Lower leg skin (tissue), 4 donors: Measurements from ENCODE around the gene RFPL3. TPM values are rescaled to one million over a fixed set of nuclear protein-coding genes. Genes with fewer than 3 reads are reported as not detected.
"Not testable (repeated sequence)": the region's sequence is repeated elsewhere in the genome, so short reads cannot be mapped to it uniquely, and the experiment has no call there.

ENCODE experiments used
- DNase-seq, 2 donors: peaks; one replicate each; pipeline ENCODE4 v3.0.0-alpha.2; 2019; ENCODE audit warnings: low spot score in 2 of 2
- H3K4me3 ChIP-seq: fragments of 200-600 bp; sonication (generic); 2 replicates; pipeline ENCODE4 v1.5.1; 2017; ENCODE audit warnings: mild to moderate bottlenecking, low read depth; ENCODE audit not compliant: poor library complexity, severe bottlenecking
- POLR2A ChIP-seq, 2 donors: fragments of 450-650 bp; IDR thresholded peaks; one replicate each; pipeline ENCODE4 v1.6.1; 2016 to 2017; ENCODE audit warnings: antibody characterized with exemption in 2 of 2, mild to moderate bottlenecking in 1 of 2, moderate library complexity in 1 of 2
- WGBS, 2 donors: methylation state at CpG; one replicate each; pipeline ENCODE4 v1.1.5; 2018; 5-methylcytosine and 5-hydroxymethylcytosine counted together
- intact Hi-C: fragments of 100-400 bp; cut with DNase I; formaldehyde crosslinking; loops from one replicate; pipeline ENCODE4 v1.15.0; 2023; ENCODE audit warnings: low total_unique reads
- total RNA-seq, 4 donors: library from RNA; depleted of rRNA; stranded (reverse); fragments of >200 nt; gene quantifications; one replicate each; pipeline ENCODE4 v1.1.0, GENCODE V29; 2016
- TF ChIP-seq, protein P1 (sequence below), 3 donors: fragments of 450-650 bp; IDR thresholded peaks; one replicate each; pipeline ENCODE4 v1.5.1; 2016; ENCODE audit warnings: antibody characterized with exemption in 3 of 3, mild to moderate bottlenecking in 3 of 3, moderate library complexity in 2 of 3

RFPL3 gene
- total RNA-seq: not detected

GRCh38 chr22:32357567-32357966, at the start of gene RFPL3:
RFPL3 (plus strand) TSS chr22:32357867; CDS start chr22:32358072, 205 bp downstream.
- 80% methylated on average over 9 of the region's 9 CpGs for WGBS, 2 donors

GRCh38 chr22:32308191-32308590, 49.5 kb upstream of the RFPL3 start:
- H3K4me3 ChIP-seq: no peak overlapping the region
- intact Hi-C loops: no loop called here
- 72 to 77% methylated on average over 7 of the region's 7 CpGs for WGBS, 2 donors
- DNase-seq: peak in 1 of 2 donors; percentile 78
- TF ChIP-seq POLR2A (IDR thresholded peaks at IDR 0.05): no peak
- TF ChIP-seq, protein P1, sequence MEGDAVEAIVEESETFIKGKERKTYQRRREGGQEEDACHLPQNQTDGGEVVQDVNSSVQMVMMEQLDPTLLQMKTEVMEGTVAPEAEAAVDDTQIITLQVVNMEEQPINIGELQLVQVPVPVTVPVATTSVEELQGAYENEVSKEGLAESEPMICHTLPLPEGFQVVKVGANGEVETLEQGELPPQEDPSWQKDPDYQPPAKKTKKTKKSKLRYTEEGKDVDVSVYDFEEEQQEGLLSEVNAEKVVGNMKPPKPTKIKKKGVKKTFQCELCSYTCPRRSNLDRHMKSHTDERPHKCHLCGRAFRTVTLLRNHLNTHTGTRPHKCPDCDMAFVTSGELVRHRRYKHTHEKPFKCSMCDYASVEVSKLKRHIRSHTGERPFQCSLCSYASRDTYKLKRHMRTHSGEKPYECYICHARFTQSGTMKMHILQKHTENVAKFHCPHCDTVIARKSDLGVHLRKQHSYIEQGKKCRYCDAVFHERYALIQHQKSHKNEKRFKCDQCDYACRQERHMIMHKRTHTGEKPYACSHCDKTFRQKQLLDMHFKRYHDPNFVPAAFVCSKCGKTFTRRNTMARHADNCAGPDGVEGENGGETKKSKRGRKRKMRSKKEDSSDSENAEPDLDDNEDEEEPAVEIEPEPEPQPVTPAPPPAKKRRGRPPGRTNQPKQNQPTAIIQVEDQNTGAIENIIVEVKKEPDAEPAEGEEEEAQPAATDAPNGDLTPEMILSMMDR (IDR thresholded peaks at IDR 0.05): no peak

More at GRCh38 chr22:32357567-32357966, at the start of gene RFPL3:
- intact Hi-C loops, DNase-seq, H3K4me3 ChIP-seq: not testable (repeated sequence)

GRCh38 chr22:32308934-32309333, 48.7 kb upstream of the RFPL3 start:
- WGBS, 2 donors: 73 to 81% methylated on average over 6 of the region's 6 CpGs
- intact Hi-C loops: no loop called here
- DNase-seq: peak in 1 of 2 donors; percentile 53

GRCh38 chr22:32309585-32310251, 47.9 kb upstream of the RFPL3 start:
- DNase-seq: peak in 1 of 2 donors; percentile 65
- intact Hi-C loops: no loop called here
- TF ChIP-seq POLR2A (IDR thresholded peaks at IDR 0.05): no peak
- TF ChIP-seq, protein P1 (IDR thresholded peaks at IDR 0.05): no peak
- H3K4me3 ChIP-seq: no peak overlapping the region
- WGBS, 2 donors: 49 to 59% methylated on average over 9 of the region's 9 CpGs

More at GRCh38 chr22:32308934-32309333, 48.7 kb upstream of the RFPL3 start:
- H3K4me3 ChIP-seq: no peak overlapping the region
- TF ChIP-seq, protein P1 (IDR thresholded peaks at IDR 0.05): no peak

- intact Hi-C loops: no loop called here
- H3K4me3 ChIP-seq: no peak overlapping the region
- DNase-seq: peak in 1 of 2 donors; percentile 81
- WGBS, 2 donors: 74 to 80% methylated on average over 5 of the region's 5 CpGs
- TF ChIP-seq, protein P1 (IDR thresholded peaks at IDR 0.05): no peak
- TF ChIP-seq POLR2A (IDR thresholded peaks at IDR 0.05): no peak
These were observed 46.9 kb upstream of the RFPL3 start for GRCh38 chr22:32310777-32311176.

DNA sequence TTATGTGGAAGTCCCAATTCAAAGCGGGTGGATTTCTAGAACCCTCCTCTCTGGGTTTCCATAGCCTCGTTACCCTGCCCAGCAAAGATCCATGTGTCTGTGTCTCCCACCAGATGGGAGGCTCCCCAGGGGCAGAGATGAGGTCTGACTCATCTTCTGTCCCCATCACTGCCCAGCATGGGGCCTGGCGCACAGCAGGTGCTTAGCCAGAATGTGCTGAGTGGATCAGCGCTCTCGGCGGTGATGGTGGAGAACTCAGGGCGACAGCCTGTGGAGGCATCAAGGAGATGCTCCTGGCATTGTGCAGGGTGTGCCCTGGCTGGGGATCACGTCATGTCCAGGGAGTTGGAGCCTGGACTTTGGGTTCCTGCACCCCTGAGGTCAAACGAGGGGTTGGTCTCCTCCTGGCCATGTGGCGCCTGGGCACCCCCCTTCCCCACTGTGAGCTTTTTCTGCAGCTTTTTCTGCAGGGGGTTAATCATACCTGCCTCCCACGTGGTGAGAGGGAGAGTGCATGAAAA, 46.1 kb upstream of the RFPL3 start:
- H3K4me3 ChIP-seq: no peak overlapping the region
- intact Hi-C loops: no loop called here
- TF ChIP-seq, protein P1 (IDR thresholded peaks at IDR 0.05): no peak
- no peak for TF ChIP-seq POLR2A (IDR thresholded peaks at IDR 0.05)
- peak in 1 of 2 donors; percentile 66 for DNase-seq
- WGBS, 2 donors: 69 to 84% methylated on average over 10 to 11 of the region's 11 CpGs
